AG10803 (cell line): ENCODE results near the gene CALML5.

Experiments used
- DNase-seq: peaks from one replicate; pipeline ENCODE4 v3.0.0; 2010; ENCODE audit warnings: low read depth
- H3K4me3 ChIP-seq: 2 replicates; pipeline ENCODE4 v1.5.1; 2011; ENCODE audit warnings: mild to moderate bottlenecking, low read length, control low read depth
- CTCF ChIP-seq: conservative IDR thresholded peaks from 2 replicates; pipeline ENCODE4 v1.5.1; 2011; ENCODE audit warnings: mild to moderate bottlenecking, low read length, control low read depth, inconsistent platforms

The CALML5 gene

GRCh38 chr10:5498791-5499492 is 428 bp downstream of the CALML5 start:
- no peak for TF ChIP-seq CTCF
- DNase-seq, result no peak

GRCh38 chr10:5497948-5498730 is 1.2 kb downstream of the CALML5 start:
- no peak for DNase-seq
- no peak for TF ChIP-seq CTCF
- no peak overlapping the region for H3K4me3 ChIP-seq

More at GRCh38 chr10:5498791-5499492, 428 bp downstream of the CALML5 start:
- no peak overlapping the region for H3K4me3 ChIP-seq

DNA sequence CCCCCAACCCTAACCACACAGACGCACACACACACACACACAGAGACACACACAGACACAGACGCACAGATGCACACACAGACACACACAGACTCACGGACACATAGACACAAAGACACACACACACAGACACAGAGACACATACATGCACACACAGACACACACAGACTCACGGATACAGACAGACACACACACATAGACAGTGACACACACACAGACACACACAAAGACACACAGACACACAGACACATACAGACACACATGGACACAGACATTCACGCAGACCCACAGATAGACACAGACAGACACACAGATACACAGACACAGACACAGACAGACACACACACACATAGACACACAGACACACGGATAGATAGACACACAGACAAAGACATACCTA is 2.1 kb downstream of the CALML5 start:
- no peak for DNase-seq
- H3K4me3 ChIP-seq, result no peak overlapping the region
- no peak for TF ChIP-seq CTCF

GRCh38 chr10:5496261-5497250 is 2.8 kb downstream of the CALML5 start:
- H3K4me3 ChIP-seq, result no peak overlapping the region
- TF ChIP-seq CTCF, result no peak
- no peak for DNase-seq

- H3K4me3 ChIP-seq, result no peak overlapping the region
- no peak for TF ChIP-seq CTCF
- DNase-seq, result no peak
These were observed 4.8 kb downstream of the CALML5 start for GRCh38 chr10:5494611-5495010.

GRCh38 chr10:5493691-5494090 is 5.7 kb downstream of the CALML5 start:
- TF ChIP-seq CTCF, result no peak
- H3K4me3 ChIP-seq, result no peak overlapping the region

More at GRCh38 chr10:5493691-5494090, 5.7 kb downstream of the CALML5 start:
- no peak for DNase-seq
